SH-SY5Y (cell line): Measurements from ENCODE around the gene C2CD3.

Experiments
- GATA2 ChIP-seq: IDR thresholded peaks from 2 replicates; pipeline ENCODE4 v1.6.1; 2011; ENCODE audit warnings: mild to moderate bottlenecking, low read depth, low read length
- GATA3 ChIP-seq: IDR thresholded peaks from 2 replicates; pipeline ENCODE4 v1.6.1; 2011; ENCODE audit warnings: low read depth, mild to moderate bottlenecking, low read length, moderate library complexity

- no peak for TF ChIP-seq GATA3
- TF ChIP-seq GATA2, result no peak
These were observed 202.3 kb downstream of the C2CD3 start for GRCh38 chr11:73968356-73968966.
